GM10847 (cell line): ENCODE measurements around the gene ZNF646.

Experiments
- POLR2A ChIP-seq: IDR thresholded peaks from 2 replicates; pipeline ENCODE4 v1.6.1; 2011; ENCODE audit not compliant: insufficient read length; ENCODE audit errors: extremely low read depth

Gene ZNF646

GRCh38 chr16:31061126-31061812 is 13.0 kb upstream of the ZNF646 start:
- TF ChIP-seq POLR2A, result no peak

- no peak for TF ChIP-seq POLR2A
Measured at GRCh38 chr16:31061813-31062440, 12.3 kb upstream of the ZNF646 start.

DNA sequence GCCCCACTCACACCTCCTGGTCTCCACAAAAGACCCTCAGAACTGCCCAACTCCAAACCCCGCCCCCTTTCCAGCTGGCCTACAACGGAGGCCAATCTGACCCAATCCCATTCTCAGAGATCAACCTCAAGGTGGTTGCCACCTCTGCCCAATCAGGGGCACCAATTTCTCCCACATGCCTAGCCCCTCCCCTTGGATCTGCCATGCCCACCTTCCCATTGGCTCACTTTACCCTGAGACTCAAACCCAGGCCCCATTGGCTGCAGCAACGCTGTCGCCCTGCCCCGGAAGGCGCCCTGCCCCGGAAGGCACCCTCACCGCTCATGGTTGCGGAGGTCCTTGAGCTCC is 10.8 kb upstream of the ZNF646 start:
- no peak for TF ChIP-seq POLR2A

- no peak for TF ChIP-seq POLR2A
Measured at GRCh38 chr16:31063843-31064611, 10.2 kb upstream of the ZNF646 start.

DNA sequence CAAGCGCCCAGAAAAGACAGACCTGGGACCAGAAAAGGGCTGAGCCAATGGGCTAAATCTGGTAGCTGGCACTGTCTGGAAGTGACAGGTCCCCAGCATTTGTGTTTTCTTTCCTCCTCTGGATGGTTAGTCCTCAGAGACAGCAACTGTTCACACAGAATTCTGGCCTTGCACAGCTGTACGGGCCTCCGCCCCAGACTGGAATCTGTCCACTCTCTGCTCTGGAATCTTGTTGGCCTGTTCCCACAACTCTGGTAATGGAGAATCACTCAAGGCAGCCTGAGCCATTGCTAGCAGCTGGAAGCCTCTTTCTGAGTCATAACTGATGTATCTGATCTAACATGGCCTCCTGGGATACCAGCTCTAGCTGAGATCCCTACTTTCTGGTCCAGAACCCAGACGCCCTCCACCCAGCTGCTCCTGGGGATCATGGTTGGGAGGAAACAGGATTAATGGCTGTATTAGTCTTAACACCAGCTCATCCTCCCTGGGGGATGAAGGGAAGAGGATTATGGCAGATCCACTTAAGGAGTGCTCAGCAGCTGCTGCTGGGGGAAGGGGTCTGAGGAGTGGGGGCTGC is 9.2 kb upstream of the ZNF646 start:
- TF ChIP-seq POLR2A, result no peak

DNA sequence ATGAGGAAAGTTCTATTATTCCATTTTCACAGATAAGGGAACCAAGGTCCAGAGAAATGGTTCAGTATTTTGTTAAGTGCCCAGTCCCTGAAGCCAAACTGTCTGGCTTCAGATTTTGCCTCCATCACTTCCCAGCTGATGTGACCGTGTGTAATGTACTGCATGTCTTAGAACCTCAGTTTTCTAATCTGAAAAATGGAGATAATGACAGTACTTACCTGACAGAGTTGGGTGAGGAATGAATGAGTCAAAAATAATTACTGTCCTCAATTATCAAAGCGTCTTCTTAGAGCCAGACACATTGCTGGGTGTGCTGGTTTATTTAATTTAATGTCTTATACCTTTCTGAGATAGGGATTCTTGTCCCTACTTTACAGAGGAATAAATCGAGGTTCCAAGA is 6.9 kb upstream of the ZNF646 start:
- TF ChIP-seq POLR2A, result no peak

DNA sequence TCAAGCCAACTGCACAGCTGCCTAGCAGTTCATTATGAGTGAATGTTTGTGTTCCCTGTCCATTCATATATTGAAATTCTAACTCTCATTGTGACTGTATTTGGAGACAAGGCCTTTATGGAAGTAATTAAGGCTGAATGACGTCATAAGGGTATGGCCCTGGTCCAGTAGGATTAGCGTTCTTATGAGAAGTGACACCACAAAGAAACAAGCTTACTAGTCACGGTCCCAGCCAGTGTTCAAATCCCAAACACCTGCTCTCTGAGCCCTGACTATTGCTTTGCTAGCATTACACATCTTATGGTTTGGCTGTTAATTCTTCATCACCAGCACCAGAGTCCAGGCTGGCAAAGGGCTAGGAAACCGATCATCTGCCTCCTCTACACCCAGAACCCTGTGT is 2.4 kb upstream of the ZNF646 start:
- TF ChIP-seq POLR2A, result no peak

DNA sequence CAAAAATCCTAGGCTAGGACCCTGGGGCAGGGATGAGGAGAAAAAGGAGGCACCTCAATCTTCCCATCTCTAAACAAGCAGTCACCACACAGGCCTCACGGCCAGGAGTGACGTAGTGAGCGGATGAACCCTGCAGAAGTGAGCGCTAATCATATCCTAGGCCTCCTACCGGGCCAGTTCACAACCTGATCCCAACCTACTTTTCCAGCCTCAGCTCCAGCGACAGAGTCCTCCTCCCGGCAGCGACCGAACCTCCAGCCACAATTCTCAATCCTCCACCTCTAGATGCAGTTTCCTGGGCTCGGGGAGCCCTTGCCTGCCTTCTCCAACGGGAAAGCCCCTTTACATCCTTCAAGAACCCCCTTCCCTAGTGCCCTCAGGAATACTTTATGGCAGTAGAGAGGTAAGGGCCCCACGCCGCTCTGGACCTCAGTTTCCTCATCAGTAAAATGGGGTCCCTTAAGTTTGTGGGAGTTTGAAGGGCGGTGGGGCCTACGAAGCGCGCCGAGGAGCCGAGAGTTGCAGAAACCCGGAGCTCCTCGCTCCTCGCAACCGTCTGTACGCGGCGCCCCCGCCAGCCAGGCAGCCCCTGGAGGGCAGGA is 1.6 kb upstream of the ZNF646 start:
- no peak for TF ChIP-seq POLR2A

DNA sequence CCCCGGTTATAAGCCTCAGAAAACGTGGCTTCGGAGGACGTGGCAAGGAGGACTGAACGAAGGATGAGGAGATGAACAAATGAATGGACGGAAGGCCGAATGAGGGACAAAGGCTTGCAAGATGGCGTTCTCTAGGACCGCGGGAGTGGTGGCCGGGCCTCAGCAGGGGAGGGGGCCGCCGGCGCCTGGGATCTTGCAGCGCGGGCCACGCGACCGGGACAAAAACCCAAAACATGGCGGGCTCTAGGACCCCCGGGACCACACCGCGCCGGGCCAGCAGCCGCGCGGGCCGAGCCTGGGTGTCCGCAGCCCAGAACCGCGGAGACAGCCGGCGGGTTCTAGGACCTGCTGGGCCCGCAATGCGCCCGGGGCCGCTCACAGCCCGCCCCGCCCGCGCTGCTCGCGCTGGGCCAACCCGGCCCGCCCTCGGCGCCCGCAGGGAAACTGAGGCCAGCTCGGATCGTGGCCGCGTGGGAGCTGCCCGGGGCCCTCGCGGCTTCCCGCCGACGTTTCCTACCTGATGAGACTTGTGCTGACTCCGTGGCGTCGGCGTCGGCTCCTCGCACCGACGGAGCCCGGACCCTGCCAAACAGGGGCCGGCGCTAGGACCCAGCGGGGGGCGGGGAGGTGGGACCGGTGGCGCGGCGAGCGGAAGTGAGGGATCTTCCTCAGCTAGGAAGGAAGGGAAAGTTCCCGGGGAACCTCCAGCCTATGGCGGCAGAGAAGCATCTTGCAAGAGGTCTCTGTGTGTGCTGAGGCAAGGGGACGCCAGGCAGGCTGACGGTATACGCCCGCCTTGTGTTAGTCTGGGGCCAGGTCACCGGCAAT is 866 bp upstream of the ZNF646 start:
- no peak for TF ChIP-seq POLR2A

DNA sequence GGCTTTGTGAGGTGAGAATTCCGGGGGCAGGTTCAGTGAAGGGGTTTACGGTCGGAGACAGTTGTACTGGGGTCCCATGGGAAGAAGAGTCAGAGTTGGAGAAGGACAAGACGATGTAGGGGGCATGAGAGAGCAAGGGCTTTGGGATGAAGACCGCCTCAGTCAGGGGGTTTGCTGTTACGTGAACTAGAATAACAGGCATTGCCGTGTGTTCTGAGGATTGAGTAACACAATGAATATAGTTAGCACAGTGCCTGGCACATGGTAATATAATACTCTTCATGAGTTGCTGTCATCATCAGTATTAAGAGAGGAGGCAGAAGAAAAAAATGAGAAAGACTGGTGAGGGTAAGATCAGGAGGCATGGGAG is 577 bp downstream of the ZNF646 start:
- no peak for TF ChIP-seq POLR2A

GRCh38 chr16:31076319-31076718 is 2.1 kb downstream of the ZNF646 start:
- TF ChIP-seq POLR2A, result no peak

GRCh38 chr16:31077024-31077423 is 2.8 kb downstream of the ZNF646 start:
- no peak for TF ChIP-seq POLR2A

DNA sequence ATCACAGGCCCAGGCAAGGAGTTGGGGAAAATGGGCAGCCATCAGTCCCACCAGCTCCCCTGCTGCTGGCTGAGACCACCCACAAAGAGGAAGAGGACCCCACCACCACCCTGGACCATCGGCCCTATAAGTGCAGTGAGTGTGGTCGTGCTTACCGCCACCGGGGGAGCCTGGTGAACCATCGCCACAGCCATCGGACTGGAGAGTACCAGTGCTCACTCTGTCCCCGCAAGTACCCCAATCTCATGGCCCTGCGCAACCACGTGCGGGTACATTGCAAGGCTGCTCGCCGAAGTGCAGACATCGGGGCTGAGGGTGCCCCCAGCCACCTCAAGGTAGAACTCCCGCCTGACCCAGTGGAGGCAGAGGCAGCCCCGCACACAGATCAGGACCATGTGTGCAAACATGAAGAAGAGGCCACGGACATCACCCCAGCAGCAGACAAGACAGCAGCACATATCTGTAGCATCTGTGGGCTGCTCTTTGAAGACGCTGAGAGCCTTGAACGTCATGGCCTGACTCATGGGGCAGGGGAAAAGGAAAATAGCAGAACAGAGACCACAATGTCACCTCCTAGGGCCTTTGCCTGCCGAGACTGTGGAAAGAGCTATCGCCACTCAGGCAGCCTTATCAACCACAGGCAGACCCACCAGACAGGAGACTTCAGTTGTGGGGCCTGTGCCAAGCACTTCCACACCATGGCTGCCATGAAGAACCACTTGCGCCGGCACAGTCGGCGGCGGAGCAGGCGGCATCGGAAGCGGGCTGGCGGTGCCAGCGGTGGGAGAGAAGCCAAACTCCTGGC is 3.6 kb downstream of the ZNF646 start:
- TF ChIP-seq POLR2A, result no peak
